Stimulated activated CD8-positive, alpha-beta memory T cell treated with anti-CD3 and anti-CD28 coated beads, Interleukin-2, amount 100 ng/mL, for 48 hours (primary cell): ENCODE results near the gene LARGE1.

Experiments
- DNase-seq, 2 donors: peaks; one replicate each; pipeline ENCODE4 v3.0.0-alpha.2; 2020; ENCODE audit warnings: low read depth in 2 of 2

LARGE1 gene

GRCh38 chr22:33524511-33525260 is 395.6 kb downstream of the LARGE1 start:
- no peak for DNase-seq

- DNase-seq: no peak
These were observed 398.2 kb downstream of the LARGE1 start for GRCh38 chr22:33521879-33522665.

- no peak for DNase-seq
These were observed 399.1 kb downstream of the LARGE1 start for GRCh38 chr22:33520904-33521780.

GRCh38 chr22:33519974-33520903 is 400.0 kb downstream of the LARGE1 start:
- DNase-seq: no peak

- no peak for DNase-seq
These were observed 401.0 kb downstream of the LARGE1 start for GRCh38 chr22:33519071-33519973.

GRCh38 chr22:33518405-33518804 is 401.9 kb downstream of the LARGE1 start:
- no peak for DNase-seq

- DNase-seq: no peak
These were observed 404.5 kb downstream of the LARGE1 start for GRCh38 chr22:33515795-33516194.

- no peak for DNase-seq
These were observed 406.6 kb downstream of the LARGE1 start for GRCh38 chr22:33513388-33514338.

- DNase-seq: no peak
These were observed 407.4 kb downstream of the LARGE1 start for GRCh38 chr22:33512908-33513307.

- DNase-seq: no peak
These were observed 409.8 kb downstream of the LARGE1 start for GRCh38 chr22:33510429-33510904.

GRCh38 chr22:33504941-33505625 is 415.2 kb downstream of the LARGE1 start:
- DNase-seq: no peak

GRCh38 chr22:33496112-33496511 is 424.2 kb downstream of the LARGE1 start:
- no peak for DNase-seq

GRCh38 chr22:33493476-33494205 is 426.6 kb downstream of the LARGE1 start:
- DNase-seq: no peak

GRCh38 chr22:33492210-33492651 is 428.0 kb downstream of the LARGE1 start:
- DNase-seq: no peak

- no peak for DNase-seq
These were observed 433.1 kb downstream of the LARGE1 start for GRCh38 chr22:33487041-33487716.

GRCh38 chr22:33481550-33481949 is 438.7 kb downstream of the LARGE1 start:
- DNase-seq: no peak
